T-helper 22 cell (primary cell): ENCODE results near the gene SERPINB5.

Experiments
- DNase-seq: peaks from one replicate; pipeline ENCODE4 v3.0.0-alpha.2; 2020; ENCODE audit warnings: low read depth

SERPINB5 gene

DNA sequence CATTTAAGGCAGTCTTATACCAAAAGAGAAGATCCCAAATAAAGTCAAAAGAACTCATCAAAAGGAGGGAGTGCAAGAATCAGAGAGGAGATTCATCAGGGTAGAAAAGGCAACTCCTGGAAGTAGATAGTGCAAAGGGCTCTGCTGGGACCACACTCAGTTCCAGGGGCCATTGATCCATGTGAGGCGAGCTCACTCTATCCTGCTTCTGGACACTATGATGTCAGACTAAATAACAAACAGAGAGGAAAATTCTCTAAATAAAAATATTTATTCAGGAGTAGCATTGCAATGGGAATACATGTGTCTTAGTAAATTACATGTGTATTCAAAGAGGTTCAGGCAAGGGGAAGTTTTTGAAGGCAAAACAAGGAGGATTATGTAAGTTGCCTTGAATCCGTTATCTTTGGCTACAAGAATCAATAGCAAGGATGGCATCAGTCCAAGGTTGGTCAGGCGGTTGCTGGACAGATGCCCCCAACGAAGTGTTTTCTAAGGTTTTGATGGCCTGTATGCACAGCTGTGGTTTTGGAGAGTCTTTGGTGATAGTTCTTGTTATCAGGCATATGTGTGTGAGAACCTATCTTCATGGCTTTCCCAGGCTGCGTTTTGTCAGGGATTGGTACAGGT lies 52.2 kb downstream of the SERPINB5 start:
- no peak for DNase-seq

DNA sequence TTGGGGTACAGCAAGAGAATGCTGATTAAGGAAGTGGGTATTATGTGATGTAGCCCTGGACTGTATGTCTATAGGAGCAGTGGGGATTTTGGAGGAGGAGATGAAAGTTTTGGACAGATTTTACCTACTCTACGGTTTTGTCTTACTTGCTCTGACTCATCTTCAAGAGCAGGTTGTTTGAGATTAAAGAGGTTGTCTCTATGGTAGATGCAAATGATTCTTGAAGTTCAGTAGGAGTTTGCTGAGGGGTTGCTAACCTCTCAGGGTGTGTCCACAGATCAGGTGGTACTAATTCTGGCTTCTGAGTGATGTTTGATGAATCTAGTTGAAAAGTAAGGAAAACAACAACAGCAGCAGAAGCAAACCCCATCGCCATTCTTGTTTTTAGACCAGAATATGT lies 55.7 kb downstream of the SERPINB5 start:
- DNase-seq = no peak

DNA sequence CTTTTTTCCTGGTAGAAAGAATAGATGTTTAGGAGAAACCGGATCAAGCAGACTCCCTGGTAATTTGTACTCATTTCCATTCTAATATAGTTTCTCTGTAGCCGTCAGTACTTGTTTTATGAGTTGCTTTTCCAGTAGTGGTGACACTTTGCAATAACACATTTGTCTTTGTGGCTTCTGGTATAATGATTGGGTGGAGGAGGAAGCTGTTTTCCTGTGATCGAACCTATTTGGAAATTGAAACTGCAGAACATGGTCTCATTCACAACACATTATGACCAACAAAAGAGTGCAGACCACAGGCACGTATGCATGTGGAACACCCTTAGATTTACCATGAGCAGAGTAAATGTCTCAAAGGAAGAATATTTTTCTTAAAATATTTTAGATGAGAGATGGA lies 57.9 kb downstream of the SERPINB5 start:
- DNase-seq = no peak

DNA sequence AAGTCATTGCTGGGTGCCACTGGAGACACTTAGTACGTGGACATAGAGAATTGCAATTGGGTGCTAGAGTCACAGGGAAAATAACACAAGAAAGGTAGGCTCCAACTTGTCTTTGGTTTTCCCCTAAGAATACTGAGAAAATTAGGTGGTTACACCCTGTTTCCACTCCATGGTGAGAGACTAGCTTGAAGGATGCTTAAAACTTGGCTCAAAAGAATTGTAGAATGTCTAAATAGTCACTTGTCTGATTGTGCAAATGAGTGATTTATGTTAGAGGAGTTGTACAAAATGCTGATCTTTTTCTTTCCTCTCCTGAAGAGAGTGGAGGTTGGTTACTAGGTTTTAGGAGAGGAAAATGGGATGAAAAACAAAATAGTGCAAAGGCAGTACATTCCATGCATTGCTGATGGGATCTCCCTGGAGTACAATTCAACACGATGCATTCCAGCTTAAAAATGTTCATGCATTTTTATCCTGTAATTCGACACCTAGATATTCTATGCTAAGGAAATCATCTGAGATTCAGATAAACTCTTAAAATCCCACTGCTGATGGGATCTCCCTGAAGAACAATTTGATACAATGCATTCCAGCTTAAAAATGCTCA lies 63.2 kb downstream of the SERPINB5 start:
- no peak for DNase-seq

DNA sequence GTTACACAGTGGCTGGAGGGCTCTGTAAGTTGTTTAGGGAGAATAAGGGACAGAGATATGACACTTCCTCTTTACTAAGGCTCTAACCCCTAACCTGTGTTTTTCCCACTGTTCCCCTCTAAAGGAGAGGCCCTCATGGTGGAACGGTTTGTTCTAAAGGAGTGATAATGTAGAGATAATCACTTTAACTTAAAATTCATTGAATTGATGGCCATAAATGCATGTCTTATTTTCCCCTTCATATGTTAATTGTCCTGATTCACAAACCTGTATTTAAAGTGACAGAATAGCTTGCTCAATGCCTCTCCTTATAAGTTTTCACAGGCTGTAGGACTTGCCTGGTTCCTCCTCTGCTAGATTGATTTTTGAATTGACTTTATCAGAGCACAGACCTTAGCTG lies 65.3 kb downstream of the SERPINB5 start, which contains the start of gene SERPINB12:
SERPINB12 (plus strand) TSS at position 301 of the 400 bp plus-strand sequence. CDS start 13,791 bp downstream, outside the sequence.
- no peak for DNase-seq

DNA sequence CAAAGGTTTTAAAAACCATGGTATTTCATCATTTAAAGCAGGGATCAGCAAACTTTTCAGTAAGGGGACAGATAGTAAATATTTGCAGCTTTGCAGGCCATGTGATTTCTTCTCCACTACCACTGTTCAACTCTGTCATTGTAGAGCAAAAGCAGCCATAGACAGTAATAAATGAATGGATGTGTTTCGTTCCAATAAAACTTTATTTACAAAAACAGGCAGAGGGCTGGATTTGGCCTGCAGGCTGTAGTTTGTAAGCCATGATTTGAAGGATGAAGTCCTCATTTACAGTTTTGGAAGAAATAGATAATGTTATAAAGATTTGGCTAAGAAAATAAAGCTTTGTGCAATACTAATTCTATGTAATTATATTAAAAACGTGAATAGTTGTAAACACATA lies 67.3 kb downstream of the SERPINB5 start:
- no peak for DNase-seq

DNA sequence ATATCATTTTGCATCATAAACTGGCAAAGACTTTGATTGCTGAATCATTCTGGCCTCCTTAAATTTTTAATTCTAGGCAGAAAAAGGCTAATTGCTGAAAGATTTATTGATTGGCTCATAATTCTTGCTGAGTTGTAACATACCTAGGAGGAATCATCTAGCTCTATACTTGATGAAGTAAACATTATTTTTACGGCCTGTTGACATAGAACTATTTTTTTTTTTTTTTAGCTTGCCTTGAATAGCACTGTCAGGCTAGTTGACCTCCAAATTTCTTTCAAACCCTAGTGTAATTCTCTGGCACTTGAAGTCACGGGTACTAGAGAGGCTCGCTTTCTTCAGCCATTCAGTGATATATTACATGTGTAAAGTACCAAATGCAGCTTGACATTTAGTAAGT lies 68.2 kb downstream of the SERPINB5 start:
- DNase-seq = no peak

DNA sequence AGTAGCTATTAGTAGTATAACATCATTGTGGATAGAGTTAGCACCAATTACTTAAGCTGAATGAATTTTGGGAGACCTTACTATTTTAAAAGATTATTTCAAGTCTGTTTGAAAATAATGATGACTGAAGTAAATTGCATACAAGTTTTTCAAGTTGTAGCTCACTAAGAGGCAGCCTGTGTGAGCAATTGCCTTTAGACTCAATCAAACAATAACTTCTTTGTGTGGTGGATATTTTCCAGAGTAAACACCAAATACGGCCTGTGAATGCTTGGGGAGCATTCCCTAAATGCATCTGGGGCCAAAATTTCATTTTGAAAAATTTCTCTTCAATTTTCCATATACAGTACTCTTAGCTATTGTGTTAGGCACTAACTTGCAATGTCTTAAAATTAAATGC lies 73.3 kb downstream of the SERPINB5 start:
- DNase-seq = no peak

DNA sequence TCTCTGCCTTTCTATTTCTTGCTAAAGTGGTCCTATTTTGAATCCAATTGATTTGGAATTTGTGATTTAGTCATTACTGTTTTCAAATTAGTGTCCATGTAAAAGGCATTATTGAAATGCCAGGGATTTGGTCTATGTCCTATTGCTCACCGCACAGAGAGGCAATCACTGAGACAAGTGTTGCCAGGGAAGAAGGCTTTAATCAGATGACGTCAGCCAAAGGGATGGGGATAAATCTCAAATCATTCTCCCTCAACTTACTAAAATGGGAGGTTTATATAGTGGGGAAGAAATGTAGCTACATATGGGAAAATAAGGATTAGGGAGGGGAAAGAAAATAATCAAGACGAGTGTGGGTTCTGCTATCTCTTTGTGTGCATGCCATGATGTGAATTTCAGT lies 75.0 kb downstream of the SERPINB5 start:
- no peak for DNase-seq

DNA sequence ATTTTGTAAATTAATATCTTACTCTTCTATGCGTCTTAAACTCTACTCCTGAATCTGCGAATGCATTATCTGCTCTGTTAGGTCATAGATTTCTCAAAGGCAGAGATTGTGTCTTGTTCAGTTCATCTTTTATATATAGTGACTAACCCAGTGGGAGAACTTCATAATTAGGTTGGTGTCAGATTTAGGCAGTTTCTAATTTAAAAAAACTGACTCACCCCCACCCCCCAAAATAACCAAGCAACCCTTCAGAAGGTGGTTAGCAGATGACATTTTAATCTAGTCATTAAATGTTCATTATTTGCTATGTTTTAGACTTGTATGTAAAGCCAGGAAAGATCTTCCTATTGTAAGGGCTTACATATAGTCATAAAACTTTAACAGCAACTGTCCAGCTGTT lies 75.8 kb downstream of the SERPINB5 start:
- no peak for DNase-seq

DNA sequence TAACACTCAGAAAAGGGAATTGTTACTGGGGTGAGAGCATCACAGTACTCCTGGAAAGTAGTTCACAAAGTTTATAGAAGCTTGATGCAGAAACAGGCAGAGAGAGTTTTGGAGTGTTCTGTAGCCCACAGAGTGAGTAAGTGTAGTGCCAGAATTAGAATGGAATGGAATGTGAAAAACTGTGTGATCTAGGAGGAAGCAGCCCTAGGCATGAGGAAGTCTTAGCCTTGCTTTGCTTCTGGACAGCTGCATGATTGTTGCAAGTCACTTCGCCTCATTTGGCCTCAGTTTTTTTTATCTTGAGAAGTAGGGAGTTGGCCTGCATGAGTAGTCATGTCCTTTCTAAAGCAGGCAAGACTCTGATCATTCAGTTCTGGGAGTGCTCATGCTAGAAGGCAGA lies 76.3 kb downstream of the SERPINB5 start:
- no peak for DNase-seq
